ENCODE results near the gene EML5.
A peak's percentile ranks its signal among the peaks of the same experiment; 100 is the strongest.

The EML5 gene

GRCh38 chr14:88562831-88563686 lies 229.7 kb downstream of the EML5 start, which contains the start of gene ZC3H14:
ZC3H14 (plus strand) TSS chr14:88563037; CDS start chr14:88563134, 97 bp downstream.
- TF ChIP-seq TAF1 (IDR thresholded peaks at IDR 0.05; ENCODE audit: borderline replicate concordance, insufficient read depth, low read length) (0 out of 2 replicates have a peak, but pooled peaks have one; percentile 11), FOXP2 (optimal IDR thresholded peaks at IDR 0.05; ENCODE audit: borderline replicate concordance, extremely low read depth, extremely low read length, insufficient read depth) (peak; percentile 20), POLR2AphosphoS5 (IDR thresholded peaks at IDR 0.05; ENCODE audit: low read depth, low read length) (peak; percentile 58; the same call in 1 of the 2 replicates), SIN3A (IDR thresholded peaks at IDR 0.05; ENCODE audit: borderline replicate concordance, insufficient read depth, low read length) (no peak), REST (IDR thresholded peaks at IDR 0.05; ENCODE audit: insufficient read depth in 1 of 2, low read depth in 2 of 2, low read length in 2 of 2) (no peak)

- no peak for TF ChIP-seq POLR2AphosphoS5 (IDR thresholded peaks at IDR 0.05; ENCODE audit: low read depth, low read length)
- TF ChIP-seq REST (IDR thresholded peaks at IDR 0.05; ENCODE audit: insufficient read depth in 1 of 2, low read depth in 2 of 2, low read length in 2 of 2) = no peak
- TF ChIP-seq TAF1 (IDR thresholded peaks at IDR 0.05; ENCODE audit: borderline replicate concordance, insufficient read depth, low read length) = no peak
- TF ChIP-seq SIN3A (IDR thresholded peaks at IDR 0.05; ENCODE audit: borderline replicate concordance, insufficient read depth, low read length) = no peak
- TF ChIP-seq FOXP2 (optimal IDR thresholded peaks at IDR 0.05; ENCODE audit: borderline replicate concordance, extremely low read depth, extremely low read length, insufficient read depth) = no peak
These were observed 230.3 kb downstream of the EML5 start for GRCh38 chr14:88562532-88562830.
